ENCODE data around the gene SPPL2A.

Gene SPPL2A

GRCh38 chr15:50685976-50686468 lies 79.5 kb downstream of the SPPL2A start:
- no peak for DNase-seq

- DNase-seq = no peak
These were observed 80.1 kb downstream of the SPPL2A start for GRCh38 chr15:50685191-50685975.

GRCh38 chr15:50681467-50681866 lies 84.0 kb downstream of the SPPL2A start:
- DNase-seq = no peak

GRCh38 chr15:50676799-50677483 lies 88.6 kb downstream of the SPPL2A start:
- DNase-seq = peak; percentile 24

- DNase-seq = peak; percentile 77
These were observed 89.9 kb downstream of the SPPL2A start for GRCh38 chr15:50675535-50676144.

GRCh38 chr15:50670115-50670514 lies 95.4 kb downstream of the SPPL2A start:
- DNase-seq = no peak

- no peak for DNase-seq
These were observed 95.9 kb downstream of the SPPL2A start for GRCh38 chr15:50669611-50670010.

- no peak for DNase-seq
These were observed 99.6 kb downstream of the SPPL2A start for GRCh38 chr15:50665938-50666337.

- DNase-seq = no peak
These were observed 110.0 kb downstream of the SPPL2A start for GRCh38 chr15:50655555-50655954.

GRCh38 chr15:50653156-50653743 lies 112.3 kb downstream of the SPPL2A start:
- no peak for DNase-seq

- no peak for DNase-seq
These were observed 112.8 kb downstream of the SPPL2A start for GRCh38 chr15:50652671-50653070.
